Trophoblast cell (in vitro differentiated cells and primary cell): ENCODE measurements around the gene GPX3.
A peak's percentile ranks its signal among the peaks of the same experiment; 100 is the strongest.

Experiments used
- DNase-seq, 2 donors: peaks; one replicate each; pipeline ENCODE4 v3.0.0-alpha.2; 2016
- H2AFZ ChIP-seq: 2 replicates; pipeline ENCODE4 v1.6.1; 2013; ENCODE audit warnings: low read length, moderate library complexity, mild to moderate bottlenecking; ENCODE audit not compliant: insufficient read depth, poor library complexity
- H2AK5ac ChIP-seq: 2 replicates; pipeline ENCODE4 v1.6.1; 2013; ENCODE audit warnings: mild to moderate bottlenecking, low read length
- H2BK120ac ChIP-seq: 2 replicates; pipeline ENCODE4 v1.6.1; 2013; ENCODE audit warnings: low read length, mild to moderate bottlenecking, moderate library complexity; ENCODE audit not compliant: insufficient read depth, poor library complexity
- H2BK12ac ChIP-seq: 2 replicates; pipeline ENCODE4 v1.6.1; 2013; ENCODE audit warnings: mild to moderate bottlenecking, low read length, moderate library complexity
- H2BK5ac ChIP-seq: 2 replicates; pipeline ENCODE4 v1.6.1; 2013; ENCODE audit warnings: low read length, low read depth, moderate library complexity, mild to moderate bottlenecking; ENCODE audit not compliant: poor library complexity
- H3K14ac ChIP-seq: 2 replicates; pipeline ENCODE4 v1.6.1; 2013; ENCODE audit warnings: mild to moderate bottlenecking, low read length
- H3K18ac ChIP-seq: 2 replicates; pipeline ENCODE4 v1.6.1; 2013; ENCODE audit warnings: mild to moderate bottlenecking, low read length
- H3K23ac ChIP-seq: 2 replicates; pipeline ENCODE4 v1.6.1; 2013; ENCODE audit warnings: low read length
- H3K27ac ChIP-seq: 2 replicates; pipeline ENCODE4 v1.5.1; 2013; ENCODE audit warnings: low read depth, mild to moderate bottlenecking, inconsistent platforms, low read length, moderate library complexity
- H3K27me3 ChIP-seq: 2 replicates; pipeline ENCODE4 v1.6.1; 2013; ENCODE audit warnings: inconsistent platforms, mild to moderate bottlenecking, low read length, moderate library complexity; ENCODE audit not compliant: insufficient read depth
- H3K36me3 ChIP-seq, 2 experiments: 1 replicate in 1 of 2; 2 replicates in 1 of 2; pipeline ENCODE4 v1.6.1; 2013; ENCODE audit warnings: low read length in 2 of 2, mild to moderate bottlenecking in 2 of 2, moderate library complexity in 1 of 2; ENCODE audit not compliant: insufficient read depth in 2 of 2, control insufficient read depth in 1 of 2
- H3K4ac ChIP-seq: 2 replicates; pipeline ENCODE4 v1.6.1; 2013; ENCODE audit warnings: low read depth, mild to moderate bottlenecking, low read length, moderate library complexity
- H3K4me1 ChIP-seq, 2 experiments: 1 replicate in 1 of 2; 2 replicates in 1 of 2; pipeline ENCODE4 v1.6.1; 2013; ENCODE audit warnings: low read length in 2 of 2, mild to moderate bottlenecking in 2 of 2, moderate library complexity in 1 of 2; ENCODE audit not compliant: insufficient read depth in 2 of 2, control insufficient read depth in 1 of 2
- H3K4me2 ChIP-seq: 2 replicates; pipeline ENCODE4 v1.6.1; 2013; ENCODE audit warnings: inconsistent platforms, mild to moderate bottlenecking, low read length, moderate library complexity
- H3K4me3 ChIP-seq: 2 replicates; pipeline ENCODE4 v1.5.1; 2013; ENCODE audit warnings: mild to moderate bottlenecking, low read depth, low read length, inconsistent platforms
- H3K79me1 ChIP-seq: one replicate; pipeline ENCODE4 v1.6.1; 2013; ENCODE audit warnings: low read length
- H3K79me2 ChIP-seq: 2 replicates; pipeline ENCODE4 v1.6.1; 2013; ENCODE audit warnings: low read length, mild to moderate bottlenecking; ENCODE audit not compliant: control insufficient read depth, insufficient read depth, poor library complexity
- H3K9ac ChIP-seq: 2 replicates; pipeline ENCODE4 v1.6.1; 2013; ENCODE audit warnings: mild to moderate bottlenecking, low read length
- H3K9me3 ChIP-seq: 2 replicates; pipeline ENCODE4 v1.6.1; 2013; ENCODE audit warnings: low read depth, mild to moderate bottlenecking, control low read depth, inconsistent platforms, low read length; ENCODE audit not compliant: insufficient read depth
- H4K12ac ChIP-seq: 2 replicates; pipeline ENCODE4 v1.6.1; 2013; ENCODE audit warnings: low read depth, mild to moderate bottlenecking, low read length, moderate library complexity
- H4K8ac ChIP-seq: 2 replicates; pipeline ENCODE4 v1.6.1; 2013; ENCODE audit warnings: low read depth, mild to moderate bottlenecking, low read length, moderate library complexity
- H4K91ac ChIP-seq: one replicate; pipeline ENCODE4 v1.6.1; 2013; ENCODE audit warnings: low read depth, mild to moderate bottlenecking, low read length, moderate library complexity
- WGBS: extraction: QIAGEN DNeasy Blood & Tissue Kit; methylation state at CpG from one replicate; pipeline ENCODE4 v1.1.7; 2013; ENCODE audit warnings: missing lambda C conversion rate; ENCODE audit not compliant: insufficient read length, insufficient coverage; ENCODE audit errors: extremely low coverage; 5-methylcytosine and 5-hydroxymethylcytosine counted together

Gene GPX3

GRCh38 chr5:151054709-151055108, 34.3 kb downstream of the GPX3 start:
- WGBS, result no CpG with 5 or more reads among the region's 3 CpGs

GRCh38 chr5:151055336-151055735, 34.9 kb downstream of the GPX3 start:
- Histone ChIP-seq H3K27ac (no peak overlapping the region), H3K4me1 (peaks cover 0 to 5% of the 10 kb centered on the region in 2 experiments), H3K27me3 (no peaks in the 10 kb centered on the region), H2AK5ac (no peak overlapping the region), H3K4ac (no peak overlapping the region), H2BK5ac (no peak overlapping the region), H2AFZ (no peak overlapping the region), H3K4me3 (no peak overlapping the region), H4K12ac (no peak overlapping the region), H3K79me1 (no peaks in the 10 kb centered on the region), H3K23ac (peak overlapping the region; percentile 37), H3K4me2 (no peak overlapping the region), H4K8ac (no peak overlapping the region), H2BK120ac (no peak overlapping the region), H3K9ac (no peak overlapping the region), H3K79me2 (no peaks in the 10 kb centered on the region), H3K36me3 (peaks cover 31 to 51% of the 10 kb centered on the region in 2 experiments), H3K9me3 (peaks cover 6% of the 10 kb centered on the region), H3K18ac (no peak overlapping the region), H3K14ac (no peak overlapping the region), H2BK12ac (no peak overlapping the region), H4K91ac (no peak overlapping the region)
- WGBS, result no CpG with 5 or more reads among the region's 6 CpGs
- no peak for DNase-seq

More at GRCh38 chr5:151054709-151055108, 34.3 kb downstream of the GPX3 start:
- no peak overlapping the region for H3K4me3 ChIP-seq
- H4K91ac ChIP-seq, result no peak overlapping the region
- H3K9me3 ChIP-seq, result peaks cover 6% of the 10 kb centered on the region
- H3K36me3 ChIP-seq, result peaks cover 26 to 47% of the 10 kb centered on the region in 2 experiments
- no peak overlapping the region for H3K4me2 ChIP-seq
- no peak overlapping the region for H2BK5ac ChIP-seq
- H3K27me3 ChIP-seq, result no peaks in the 10 kb centered on the region
- H2BK12ac ChIP-seq, result no peak overlapping the region
- H3K9ac ChIP-seq, result no peak overlapping the region
- H4K8ac ChIP-seq, result no peak overlapping the region
- H3K23ac ChIP-seq, result no peak overlapping the region
- no peak overlapping the region for H4K12ac ChIP-seq
- no peak overlapping the region for H3K18ac ChIP-seq
- no peak overlapping the region for H2AK5ac ChIP-seq
- no peaks in the 10 kb centered on the region for H3K79me2 ChIP-seq
- H3K79me1 ChIP-seq, result no peaks in the 10 kb centered on the region
- DNase-seq, result no peak
- no peak overlapping the region for H3K27ac ChIP-seq
- no peak overlapping the region for H3K14ac ChIP-seq
- H2BK120ac ChIP-seq, result no peak overlapping the region
- no peak overlapping the region for H3K4ac ChIP-seq
- no peaks in the 10 kb centered on the region for H3K4me1 ChIP-seq
- H2AFZ ChIP-seq, result no peak overlapping the region

GRCh38 chr5:151056379-151057325, 36.3 kb downstream of the GPX3 start:
- H4K12ac ChIP-seq, result no peak overlapping the region
- H4K91ac ChIP-seq, result no peak overlapping the region
- H2BK120ac ChIP-seq, result no peak overlapping the region
- H3K27me3 ChIP-seq, result no peaks in the 10 kb centered on the region
- no peak overlapping the region for H3K18ac ChIP-seq
- no peak overlapping the region for H4K8ac ChIP-seq
- no peak overlapping the region for H3K23ac ChIP-seq
- H3K4me1 ChIP-seq, result peaks cover 0 to 5% of the 10 kb centered on the region in 2 experiments
- no peak for DNase-seq
- H3K9ac ChIP-seq, result no peak overlapping the region
- H2AFZ ChIP-seq, result no peak overlapping the region
- H3K79me2 ChIP-seq, result no peaks in the 10 kb centered on the region
- peaks cover 6% of the 10 kb centered on the region for H3K9me3 ChIP-seq
- no peak overlapping the region for H2BK5ac ChIP-seq
- H3K27ac ChIP-seq, result no peak overlapping the region
- H3K4ac ChIP-seq, result no peak overlapping the region
- H2BK12ac ChIP-seq, result no peak overlapping the region
- H3K4me3 ChIP-seq, result no peak overlapping the region
- H3K4me2 ChIP-seq, result no peak overlapping the region
- no peaks in the 10 kb centered on the region for H3K79me1 ChIP-seq
- H3K36me3 ChIP-seq, result peaks cover 32 to 53% of the 10 kb centered on the region in 2 experiments
- 100% methylated on average over 1 of the region's 25 CpGs for WGBS
- H2AK5ac ChIP-seq, result no peak overlapping the region
- H3K14ac ChIP-seq, result no peak overlapping the region

- Histone ChIP-seq H3K79me1 (peaks cover 3% of the 10 kb centered on the region), H4K91ac (no peak overlapping the region), H3K4me3 (no peak overlapping the region), H3K4ac (no peak overlapping the region), H3K4me2 (no peak overlapping the region), H3K4me1 (peaks cover 7 to 11% of the 10 kb centered on the region in 2 experiments), H3K27ac (no peak overlapping the region), H2BK12ac (no peak overlapping the region), H3K18ac (no peak overlapping the region), H3K27me3 (no peaks in the 10 kb centered on the region), H4K12ac (no peak overlapping the region), H3K23ac (no peak overlapping the region), H3K36me3 (peaks cover 40 to 62% of the 10 kb centered on the region in 2 experiments), H3K14ac (no peak overlapping the region), H4K8ac (no peak overlapping the region), H2AFZ (no peak overlapping the region), H2BK120ac (no peak overlapping the region), H2BK5ac (no peak overlapping the region), H3K9ac (no peak overlapping the region), H3K79me2 (no peaks in the 10 kb centered on the region), H3K9me3 (peaks cover 6% of the 10 kb centered on the region), H2AK5ac (no peak overlapping the region)
- no CpG with 5 or more reads among the region's 5 CpGs for WGBS
- DNase-seq, result no peak
Measured at GRCh38 chr5:151058301-151058700, 37.9 kb downstream of the GPX3 start.
